IMR-90 (cell line): ENCODE data around the gene GPRASP2. TPM values are rescaled to one million over a fixed set of nuclear protein-coding genes. Genes with fewer than 3 reads are reported as not detected.

Experiments
- ATAC-seq: fragments of 200-7000 bp; cut with Tn5 transposase; 2 replicates; pipeline ENCODE4 v1.9.1; 2020; ENCODE audit warnings: low read depth, mild to moderate bottlenecking, moderate library complexity
- BruUV-seq: library from RNA; stranded (reverse); fragments of 400-500 nt; replicated peaks from 2 replicates; lab custom pipeline; 2021; lab: Mats Ljungman, UMichigan
- CTCF ChIA-PET: fragments of 300-600 bp; formaldehyde crosslinking; extraction: SDS; loops from one replicate; lab custom pipeline; 2021; ENCODE audit warnings: antibody characterized with exemption; lab: Yijun Ruan, JAX
- POLR2A ChIA-PET: fragments of 300-600 bp; sonication (Branson Sonifier 250); formaldehyde crosslinking; loops from one replicate; lab custom pipeline; 2022; ENCODE audit warnings: antibody characterized with exemption; ENCODE audit not compliant: unreplicated experiment; lab: Charles Lee
- DNase-seq: peaks from one replicate; pipeline ENCODE4 v3.0.0; 2013
- H2AFZ ChIP-seq: replicated peaks from 2 replicates; pipeline ENCODE3; 2013; ENCODE audit warnings: low read length, mild to moderate bottlenecking; ENCODE audit not compliant: poor library complexity
- H2AK5ac ChIP-seq: 2 replicates; pipeline ENCODE4 v1.6.1; 2013; ENCODE audit warnings: low read depth, low read length, inconsistent platforms
- H2AK9ac ChIP-seq: replicated peaks from 2 replicates; pipeline ENCODE3; 2013; ENCODE audit warnings: mild to moderate bottlenecking, low read depth, low read length, moderate library complexity; ENCODE audit not compliant: poor library complexity
- H2BK120ac ChIP-seq: 2 replicates; pipeline ENCODE4 v1.6.1; 2013; ENCODE audit warnings: low read depth, low read length, inconsistent platforms
- H2BK15ac ChIP-seq: 3 replicates; pipeline ENCODE4 v1.6.1; 2013; ENCODE audit warnings: low read depth, low read length, inconsistent platforms
- H2BK20ac ChIP-seq: 2 replicates; pipeline ENCODE4 v1.6.1; 2013; ENCODE audit warnings: low read depth, mild to moderate bottlenecking, inconsistent platforms, low read length, moderate library complexity
- H2BK5ac ChIP-seq: 2 replicates; pipeline ENCODE4 v1.6.1; 2013; ENCODE audit warnings: mild to moderate bottlenecking, low read depth, low read length, inconsistent platforms; ENCODE audit not compliant: poor library complexity, severe bottlenecking
- H3K14ac ChIP-seq: replicated peaks from 2 replicates; pipeline ENCODE4 v1.6.1; 2013; ENCODE audit warnings: low read depth, low read length, inconsistent platforms
- H3K18ac ChIP-seq: 2 replicates; pipeline ENCODE4 v1.6.1; 2013; ENCODE audit warnings: low read depth, low read length, control low read depth
- H3K23ac ChIP-seq: 2 replicates; pipeline ENCODE4 v1.6.1; 2013; ENCODE audit warnings: low read depth, low read length, inconsistent platforms
- H3K27ac ChIP-seq: 2 replicates; pipeline ENCODE4 v1.5.1; 2013; ENCODE audit warnings: mild to moderate bottlenecking, control low read depth, low read length; ENCODE audit not compliant: insufficient read depth
- H3K27me3 ChIP-seq: 2 replicates; pipeline ENCODE4 v1.6.1; 2013; ENCODE audit warnings: low read length; ENCODE audit not compliant: control insufficient read depth, insufficient read depth
- H3K36me3 ChIP-seq: 2 replicates; pipeline ENCODE4 v1.6.1; 2013; ENCODE audit warnings: low read length, mixed read lengths; ENCODE audit not compliant: control insufficient read depth, insufficient read depth
- H3K4ac ChIP-seq: 2 replicates; pipeline ENCODE4 v1.6.1; 2013; ENCODE audit warnings: low read depth, low read length, inconsistent platforms
- H3K4me1 ChIP-seq: 2 replicates; pipeline ENCODE4 v1.6.1; 2013; ENCODE audit warnings: low read length, mixed read lengths; ENCODE audit not compliant: control insufficient read depth, insufficient read depth
- H3K4me2 ChIP-seq: 2 replicates; pipeline ENCODE4 v1.6.1; 2013; ENCODE audit warnings: low read depth, mild to moderate bottlenecking, control low read depth, low read length, moderate library complexity
- H3K4me3 ChIP-seq: 2 replicates; pipeline ENCODE4 v1.5.1; 2013; ENCODE audit warnings: low read depth, mild to moderate bottlenecking, control low read depth, low read length, moderate library complexity; ENCODE audit not compliant: insufficient read depth
- H3K56ac ChIP-seq: 2 replicates; pipeline ENCODE4 v1.6.1; 2013; ENCODE audit warnings: low read length, inconsistent platforms; ENCODE audit not compliant: insufficient read depth; ENCODE audit errors: extremely low read depth
- H3K79me1 ChIP-seq, 2 experiments: 2 replicates each; pipeline ENCODE4 v1.6.1; 2013; ENCODE audit warnings: low read length in 2 of 2, inconsistent platforms in 1 of 2, low read depth in 1 of 2
- H3K9ac ChIP-seq: 2 replicates; pipeline ENCODE4 v1.6.1; 2013; ENCODE audit warnings: low read depth, low read length, control low read depth
- H3K9me1 ChIP-seq: 2 replicates; pipeline ENCODE4 v1.6.1; 2013; ENCODE audit warnings: low read length, inconsistent platforms; ENCODE audit not compliant: insufficient read depth
- H3K9me3 ChIP-seq: 2 replicates; pipeline ENCODE4 v1.6.1; 2013; ENCODE audit warnings: low read length; ENCODE audit not compliant: control insufficient read depth, insufficient read depth
- H4K20me1 ChIP-seq: 2 replicates; pipeline ENCODE4 v1.6.1; 2013; ENCODE audit warnings: low read length, inconsistent platforms; ENCODE audit not compliant: insufficient read depth
- H4K5ac ChIP-seq: 2 replicates; pipeline ENCODE4 v1.6.1; 2013; ENCODE audit warnings: mild to moderate bottlenecking, low read depth, low read length, control low read depth
- H4K8ac ChIP-seq, 2 experiments: 2 replicates each; pipeline ENCODE4 v1.6.1; 2013; ENCODE audit warnings: low read depth in 2 of 2, low read length in 2 of 2, control low read depth in 1 of 2, inconsistent platforms in 1 of 2
- H4K91ac ChIP-seq: 2 replicates; pipeline ENCODE4 v1.6.1; 2013; ENCODE audit warnings: low read depth, low read length, inconsistent platforms; ENCODE audit not compliant: insufficient read depth
- BHLHE40 ChIP-seq: fragments of 150-350 bp; IDR thresholded peaks from 2 replicates; pipeline ENCODE4 v1.6.1; 2016; ENCODE audit warnings: mild to moderate bottlenecking, low read depth, low read length
- CEBPB ChIP-seq: IDR thresholded peaks from 2 replicates; pipeline ENCODE4 v1.6.1; 2012; ENCODE audit warnings: low read depth, low read length, improper control_type of control experiment
- CHD1 ChIP-seq: IDR thresholded peaks from 2 replicates; pipeline ENCODE4 v1.6.1; 2012; ENCODE audit warnings: low read depth, low read length, improper control_type of control experiment
- ELK1 ChIP-seq: fragments of 150-350 bp; IDR thresholded peaks from 2 replicates; pipeline ENCODE4 v1.6.1; 2016; ENCODE audit warnings: low read depth, mild to moderate bottlenecking, low read length, moderate library complexity, borderline replicate concordance
- FOS ChIP-seq: fragments of 150-350 bp; IDR thresholded peaks from 2 replicates; pipeline ENCODE4 v1.6.1; 2016; ENCODE audit warnings: low read depth, low read length
- MAFK ChIP-seq: IDR thresholded peaks from 2 replicates; pipeline ENCODE4 v1.6.1; 2012; ENCODE audit warnings: low read depth, low read length, improper control_type of control experiment
- MAZ ChIP-seq: IDR thresholded peaks from 2 replicates; pipeline ENCODE4 v1.6.1; 2012; ENCODE audit warnings: low read depth, mild to moderate bottlenecking, low read length, improper control_type of control experiment, moderate library complexity, borderline replicate concordance
- MXI1 ChIP-seq: IDR thresholded peaks from 2 replicates; pipeline ENCODE4 v1.6.1; 2012; ENCODE audit warnings: low read depth, mild to moderate bottlenecking, low read length, moderate library complexity, borderline replicate concordance
- NFE2L2 ChIP-seq: fragments of 150-350 bp; IDR thresholded peaks from 2 replicates; pipeline ENCODE4 v1.6.1; 2016; ENCODE audit warnings: low read depth, mild to moderate bottlenecking, low read length
- POLR2A ChIP-seq: IDR thresholded peaks from 2 replicates; pipeline ENCODE4 v1.6.1; 2012; ENCODE audit warnings: mild to moderate bottlenecking, low read depth, low read length
- RAD21 ChIP-seq: IDR thresholded peaks from 2 replicates; pipeline ENCODE4 v1.6.1; 2012; ENCODE audit warnings: low read length, improper control_type of control experiment
- RCOR1 ChIP-seq: IDR thresholded peaks from 2 replicates; pipeline ENCODE4 v1.6.1; 2012; ENCODE audit warnings: mild to moderate bottlenecking, low read length, improper control_type of control experiment; ENCODE audit not compliant: insufficient replicate concordance
- RFX5 ChIP-seq: IDR thresholded peaks from 2 replicates; pipeline ENCODE4 v1.8.0; 2012; ENCODE audit warnings: low read depth, mild to moderate bottlenecking, low read length, moderate library complexity
- SMC3 ChIP-seq: fragments of 150-350 bp; IDR thresholded peaks from 2 replicates; pipeline ENCODE4 v1.6.1; 2016; ENCODE audit warnings: low read depth, mild to moderate bottlenecking, antibody characterized with exemption, low read length, moderate library complexity
- WGBS, 2 experiments: methylation state at CpG; one replicate each; pipeline versions ENCODE4 v1.1.5 to v1.1.7; 2013; ENCODE audit warnings: missing lambda C conversion rate in 2 of 2; ENCODE audit not compliant: insufficient read length in 1 of 2; ENCODE audit errors: extremely low coverage in 2 of 2; 5-methylcytosine and 5-hydroxymethylcytosine counted together
- dilution Hi-C: fragments of 300-500 bp; cut with HindIII; formaldehyde crosslinking; loops from one replicate; pipeline ENCODE4 v1.14.3; 2018; ENCODE audit warnings: low sequenced_read_pairs; ENCODE audit not compliant: unreplicated experiment
- in situ Hi-C: fragments of 300-500 bp; cut with MboI; formaldehyde crosslinking; loops from 3 replicates; pipeline ENCODE4 v1.14.3; 2019; ENCODE audit warnings: low sequenced_read_pairs, inconsistent platforms, mixed read lengths
- intact Hi-C: fragments of 100-400 bp; cut with micrococcal nuclease; formaldehyde crosslinking; loops from 2 replicates; pipeline ENCODE4 v1.10.0; 2022
- polyA plus RNA-seq, 3 experiments: library from polyadenylated mRNA; depleted of rRNA; stranded (reverse); fragments of >200 nt; gene quantifications; 2 replicates each; pipeline ENCODE4 v1.2.3, GENCODE V29; 2012; ENCODE audit warnings: low replicate concordance in 1 of 3
- total RNA-seq: library from RNA; depleted of rRNA; stranded (reverse); fragments of >200 nt; gene quantifications from 2 replicates; pipeline ENCODE4 v1.2.3, GENCODE V29; 2012
- TF ChIP-seq, protein P1 (sequence below): fragments of 150-350 bp; IDR thresholded peaks from 2 replicates; pipeline ENCODE4 v1.6.1; 2017; ENCODE audit warnings: mild to moderate bottlenecking, antibody characterized with exemption, low read length, low read depth
- TF ChIP-seq, protein P2 (sequence below): conservative IDR thresholded peaks from 2 replicates; pipeline ENCODE4 v1.5.1; 2012; ENCODE audit warnings: mild to moderate bottlenecking, low read depth, low read length, improper control_type of control experiment

Gene GPRASP2
- total and polyA plus RNA-seq, 2 of the 4 experiments (the other 2 are of a cell fraction) = 9.4 to 24.7 TPM

GRCh38 chrX:102715967-102716366 is 3.7 kb downstream of the GPRASP2 start:
- CTCF ChIA-PET = no interaction called here
- BruUV-seq = no TSS peak
- in situ Hi-C loops = no loop called here

More at GRCh38 chrX:102715967-102716366, 3.7 kb downstream of the GPRASP2 start:
- no peak overlapping the region for H4K5ac ChIP-seq
- dilution Hi-C loops = no loop called here
- H3K36me3 ChIP-seq = no peaks in the 10 kb centered on the region; the same call in 1 of the 2 replicates
- no peaks in the 10 kb centered on the region for H3K9me3 ChIP-seq
- ATAC-seq (no peak), DNase-seq (no peak)
- H2BK5ac ChIP-seq = no peak overlapping the region
- no peak overlapping the region for H3K4ac ChIP-seq
- no peak for TF ChIP-seq FOS
- TF ChIP-seq MXI1 = no peak
- TF ChIP-seq, protein P1, sequence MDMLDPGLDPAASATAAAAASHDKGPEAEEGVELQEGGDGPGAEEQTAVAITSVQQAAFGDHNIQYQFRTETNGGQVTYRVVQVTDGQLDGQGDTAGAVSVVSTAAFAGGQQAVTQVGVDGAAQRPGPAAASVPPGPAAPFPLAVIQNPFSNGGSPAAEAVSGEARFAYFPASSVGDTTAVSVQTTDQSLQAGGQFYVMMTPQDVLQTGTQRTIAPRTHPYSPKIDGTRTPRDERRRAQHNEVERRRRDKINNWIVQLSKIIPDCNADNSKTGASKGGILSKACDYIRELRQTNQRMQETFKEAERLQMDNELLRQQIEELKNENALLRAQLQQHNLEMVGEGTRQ = no peak
- TF ChIP-seq CHD1 = no peak
- TF ChIP-seq POLR2A = no peak
- no peak for TF ChIP-seq NFE2L2
- TF ChIP-seq RAD21 = no peak
- TF ChIP-seq RFX5 = no peak
- TF ChIP-seq CEBPB = no peak
- TF ChIP-seq ELK1 = no peak
- no peak for TF ChIP-seq MAFK
- TF ChIP-seq, protein P2, sequence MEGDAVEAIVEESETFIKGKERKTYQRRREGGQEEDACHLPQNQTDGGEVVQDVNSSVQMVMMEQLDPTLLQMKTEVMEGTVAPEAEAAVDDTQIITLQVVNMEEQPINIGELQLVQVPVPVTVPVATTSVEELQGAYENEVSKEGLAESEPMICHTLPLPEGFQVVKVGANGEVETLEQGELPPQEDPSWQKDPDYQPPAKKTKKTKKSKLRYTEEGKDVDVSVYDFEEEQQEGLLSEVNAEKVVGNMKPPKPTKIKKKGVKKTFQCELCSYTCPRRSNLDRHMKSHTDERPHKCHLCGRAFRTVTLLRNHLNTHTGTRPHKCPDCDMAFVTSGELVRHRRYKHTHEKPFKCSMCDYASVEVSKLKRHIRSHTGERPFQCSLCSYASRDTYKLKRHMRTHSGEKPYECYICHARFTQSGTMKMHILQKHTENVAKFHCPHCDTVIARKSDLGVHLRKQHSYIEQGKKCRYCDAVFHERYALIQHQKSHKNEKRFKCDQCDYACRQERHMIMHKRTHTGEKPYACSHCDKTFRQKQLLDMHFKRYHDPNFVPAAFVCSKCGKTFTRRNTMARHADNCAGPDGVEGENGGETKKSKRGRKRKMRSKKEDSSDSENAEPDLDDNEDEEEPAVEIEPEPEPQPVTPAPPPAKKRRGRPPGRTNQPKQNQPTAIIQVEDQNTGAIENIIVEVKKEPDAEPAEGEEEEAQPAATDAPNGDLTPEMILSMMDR = no peak
- no peak for TF ChIP-seq SMC3
- no peak for TF ChIP-seq MAZ
- TF ChIP-seq RCOR1 = no peak
- no peak for TF ChIP-seq BHLHE40
- no peak overlapping the region for H3K56ac ChIP-seq
- peak overlapping the region; percentile 61 for H2AK9ac ChIP-seq
- no peaks in the 10 kb centered on the region for H3K4me1 ChIP-seq
- no peak overlapping the region for H2AFZ ChIP-seq
- no peak overlapping the region for H3K4me2 ChIP-seq
- no peak overlapping the region for H4K8ac ChIP-seq
- no peak overlapping the region for H3K9ac ChIP-seq
- intact Hi-C loops = loop anchor here (10.0 kb wide), 1 partner anchor 201 kb away; the partner anchor contains the start of gene TMSB15A
- no peak overlapping the region for H3K23ac ChIP-seq
- WGBS, 2 experiments = 78% methylated on average over 4 of the region's 5 CpGs; no CpG with 5 or more reads in 1 of the 2 experiments
- no peaks in the 10 kb centered on the region; the same call in 1 of the 2 replicates for H3K9me1 ChIP-seq
- no peaks in the 10 kb centered on the region; the same call in 1 of the 2 replicates for H3K27me3 ChIP-seq
- H3K14ac ChIP-seq = no peak overlapping the region
- H4K91ac ChIP-seq = no peak overlapping the region
- H3K27ac ChIP-seq = no peak overlapping the region
- POLR2A ChIA-PET = no interaction called here
- no peak overlapping the region for H2BK20ac ChIP-seq
- no peak overlapping the region for H3K18ac ChIP-seq
- H3K4me3 ChIP-seq = no peak overlapping the region
- H2BK15ac ChIP-seq = no peak overlapping the region
- H2BK120ac ChIP-seq = no peak overlapping the region
- no peak overlapping the region for H2AK5ac ChIP-seq
- no peaks in the 10 kb centered on the region for H4K20me1 ChIP-seq
- H3K79me1 ChIP-seq = peaks cover 0 to 6% of the 10 kb centered on the region in 2 experiments; a peak in 2 of 4 replicates
